Nucleus accumbens (tissue), 56 donors: ENCODE measurements around the gene PTPRT.

Experiments
- DNase-seq, 56 donors: peaks; one replicate each; lab custom pipeline; 2025; lab: John Stamatoyannopoulos, UW

PTPRT gene

DNA sequence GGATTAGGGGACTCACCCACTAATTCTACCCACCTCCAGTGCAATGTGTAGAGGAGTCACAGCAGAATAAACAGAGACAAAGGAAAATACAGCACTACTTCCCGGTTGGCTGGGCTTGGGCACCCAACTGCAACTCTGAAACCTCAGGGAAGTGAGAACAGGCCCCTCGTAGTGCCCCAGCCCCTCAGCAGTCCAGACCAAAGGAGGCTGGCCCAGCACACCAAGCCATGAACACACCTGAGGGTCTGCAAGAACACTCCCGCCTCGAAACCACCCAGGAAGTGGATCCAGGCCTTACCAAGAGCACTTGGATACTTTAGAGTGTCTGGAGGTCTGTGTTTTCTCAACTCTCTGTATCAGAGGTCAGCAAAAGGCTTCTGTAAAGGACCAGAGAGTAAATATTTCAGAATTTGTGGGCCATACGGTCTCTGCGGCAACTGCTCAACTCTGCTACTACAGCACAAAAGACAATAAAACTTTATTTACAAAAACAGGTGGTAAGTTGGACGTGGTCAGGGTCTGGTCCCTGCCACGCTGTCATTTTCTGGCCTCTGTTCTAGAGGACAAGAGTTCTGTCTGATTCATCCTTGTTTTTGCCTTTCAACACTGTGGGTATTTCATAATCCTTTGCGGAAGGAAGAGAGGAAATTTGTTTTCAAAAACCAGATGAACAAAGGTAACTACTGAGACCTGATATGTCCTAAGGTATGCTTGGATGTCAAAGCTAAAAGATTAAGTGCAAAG, 154.6 kb downstream of the PTPRT start:
- DNase-seq: no peak

DNA sequence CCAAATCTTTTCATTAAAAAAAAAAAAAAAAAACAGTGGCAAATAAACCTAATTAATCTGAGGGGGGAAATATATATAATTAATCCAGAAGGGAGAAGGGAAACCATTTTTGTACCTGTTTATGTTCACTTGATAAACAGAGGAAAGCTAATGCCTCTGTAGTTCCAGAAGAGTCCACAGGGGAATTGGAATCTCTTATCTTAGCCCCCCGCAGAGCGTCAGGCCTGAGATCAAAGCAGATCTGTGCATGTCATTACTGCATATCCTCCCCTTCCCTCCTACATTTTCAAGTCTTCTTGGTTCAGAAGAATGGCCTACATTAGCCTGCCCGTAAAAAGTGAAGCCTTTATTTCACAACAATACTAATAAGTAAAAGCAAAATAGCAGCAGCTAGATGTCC, 157.2 kb downstream of the PTPRT start:
- DNase-seq: no peak

DNA sequence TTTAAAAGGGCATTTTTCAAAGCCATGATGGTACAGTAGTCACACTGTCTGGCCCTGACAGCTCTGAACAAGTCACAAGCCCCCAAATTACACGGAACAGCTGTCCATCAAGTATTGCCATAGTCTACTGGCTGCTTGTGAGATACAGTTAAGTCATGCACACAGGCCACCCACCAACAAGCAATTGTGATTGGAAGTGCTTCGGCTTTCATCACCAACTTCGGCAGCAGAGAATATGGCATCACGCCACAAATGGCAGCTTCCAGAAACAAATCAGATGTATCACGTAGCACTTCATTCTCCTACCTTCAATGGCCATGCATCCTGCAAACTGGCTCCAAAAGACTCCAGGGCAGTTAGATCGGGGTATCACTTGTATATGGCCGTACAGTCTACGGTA, 160.5 kb downstream of the PTPRT start:
- no peak for DNase-seq

DNA sequence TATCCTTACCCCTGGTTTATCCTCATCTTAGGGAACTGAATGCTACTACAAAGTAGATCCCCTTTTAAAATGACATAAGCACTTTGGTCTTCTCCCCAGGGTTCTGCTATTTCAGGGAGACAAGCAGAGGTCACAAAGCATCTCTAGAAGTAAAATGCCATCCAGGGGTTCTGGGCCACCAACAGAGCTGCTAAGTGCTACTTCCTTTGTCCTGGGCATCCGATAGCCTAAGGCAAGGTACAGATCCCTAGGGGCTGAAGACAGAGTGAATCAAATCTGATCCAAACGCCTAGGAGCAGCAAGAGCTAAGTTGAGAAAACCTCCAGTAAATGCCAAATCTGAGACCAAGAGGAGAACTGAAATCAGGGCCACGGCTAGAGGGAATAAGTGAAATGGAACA, 161.2 kb downstream of the PTPRT start:
- no peak for DNase-seq

DNA sequence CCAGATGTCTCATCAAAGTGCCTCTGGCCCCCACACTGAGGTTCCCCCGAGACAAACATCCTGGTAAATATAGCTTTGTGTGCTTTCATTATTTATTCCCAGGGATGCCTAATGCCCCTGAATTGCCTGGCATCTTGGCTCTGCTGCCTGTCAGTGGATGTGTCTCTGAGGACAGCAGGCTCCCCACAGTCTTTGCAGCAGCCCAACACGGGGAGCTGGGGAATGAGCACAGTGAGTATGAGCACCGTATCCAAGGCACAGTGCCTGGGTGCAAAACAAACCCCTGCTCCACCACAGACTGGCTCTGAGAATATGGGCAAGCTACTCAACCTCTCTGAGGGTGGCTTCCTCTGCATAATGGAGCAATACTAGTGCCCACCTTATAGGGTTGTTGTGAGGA, 165.9 kb downstream of the PTPRT start:
- DNase-seq: no peak

DNA sequence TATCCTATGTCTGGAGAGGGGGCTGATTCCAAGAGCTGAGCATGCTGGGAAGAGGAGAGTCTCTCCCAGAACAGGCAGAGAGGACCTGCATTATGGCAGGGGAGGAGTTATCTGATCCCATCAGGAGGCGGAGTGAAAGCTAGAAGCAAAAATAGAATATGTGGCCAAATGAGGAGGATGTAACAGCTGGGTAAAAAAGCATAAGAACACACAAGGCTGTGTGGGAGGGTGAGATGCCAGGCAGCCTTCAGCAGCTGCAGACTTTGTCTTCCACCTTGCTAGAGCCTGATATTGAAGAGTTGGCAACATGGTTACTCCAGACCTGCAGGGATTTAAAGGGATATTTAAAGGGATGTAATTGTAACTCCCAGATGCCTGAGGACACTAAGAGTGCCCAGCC, 167.1 kb downstream of the PTPRT start:
- DNase-seq: no peak

DNA sequence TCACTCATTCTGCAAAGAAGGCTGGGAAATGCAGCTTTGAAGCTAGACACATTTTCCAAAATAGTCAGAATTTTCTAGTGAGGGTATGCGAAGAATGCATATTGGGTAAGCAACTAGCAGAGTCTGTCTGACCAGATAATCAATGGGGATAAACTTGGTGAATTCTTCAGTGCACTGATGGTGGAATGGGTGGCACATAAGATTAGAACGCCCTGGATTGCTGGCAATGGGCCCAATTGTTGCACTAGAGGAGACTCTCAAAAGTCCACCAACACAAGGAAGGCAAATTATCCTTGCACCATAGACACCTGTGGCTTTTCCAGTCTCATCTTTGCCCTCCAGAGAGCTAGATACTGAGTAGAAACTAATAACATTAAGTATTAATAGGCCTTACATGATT, 167.6 kb downstream of the PTPRT start:
- no peak for DNase-seq

DNA sequence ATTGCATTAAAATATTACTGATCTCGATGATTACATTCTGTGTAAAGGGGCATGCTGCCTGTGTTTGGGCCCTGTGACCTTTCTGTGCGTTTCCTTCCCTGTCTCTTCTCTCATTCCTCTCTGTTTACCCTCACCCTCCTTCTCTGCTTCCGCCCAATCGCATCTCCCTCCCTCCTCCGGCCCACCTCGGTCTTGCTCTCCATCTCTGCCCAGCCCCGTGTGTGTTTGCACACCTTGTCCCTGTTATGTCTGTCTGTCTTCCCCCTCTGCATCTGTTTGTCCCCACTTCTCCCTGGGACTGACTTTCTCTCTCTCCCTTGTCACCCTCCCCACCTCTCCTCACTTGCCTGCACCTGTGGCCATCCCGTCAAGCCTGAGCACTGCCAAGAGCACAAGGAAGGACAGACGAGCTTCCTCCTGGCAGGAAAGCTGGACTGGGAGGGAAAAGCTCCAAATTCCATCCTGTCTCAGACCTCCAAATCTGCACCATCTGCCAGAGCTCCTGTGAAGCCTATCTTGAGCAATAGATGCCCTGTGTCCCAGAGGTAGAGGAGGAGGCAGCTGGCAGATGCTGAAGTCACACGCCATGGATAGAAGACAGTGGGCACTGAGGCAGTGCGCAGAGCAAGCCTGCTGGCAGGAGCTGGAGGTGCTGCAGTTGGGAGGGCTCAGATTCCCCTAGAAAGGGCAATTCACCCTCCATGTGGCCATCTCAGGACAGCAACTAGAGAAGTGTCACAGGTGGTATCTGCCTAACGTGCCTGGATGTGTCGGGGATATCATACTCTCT, 172.3 kb downstream of the PTPRT start:
- no peak for DNase-seq

DNA sequence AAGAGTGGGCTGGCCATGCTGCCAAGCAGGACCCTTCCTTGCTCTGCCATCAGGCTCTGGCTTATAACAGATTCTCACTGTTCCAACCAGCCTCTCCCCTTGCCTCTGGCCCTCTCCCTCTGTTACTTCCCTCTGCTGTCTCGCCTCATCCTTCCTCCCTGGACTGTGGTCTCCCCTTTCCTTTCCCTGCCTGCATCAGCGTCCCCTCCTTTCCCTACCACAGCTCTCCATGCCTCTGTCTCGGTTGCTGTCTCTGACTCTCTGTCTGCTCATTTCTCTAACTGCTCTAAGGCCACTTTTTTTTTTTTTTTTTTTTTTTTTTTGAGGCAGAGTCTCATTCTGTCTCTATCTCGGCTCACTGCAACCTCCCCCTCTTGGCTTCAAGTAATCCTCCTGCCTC, 173.4 kb downstream of the PTPRT start:
- DNase-seq: no peak

DNA sequence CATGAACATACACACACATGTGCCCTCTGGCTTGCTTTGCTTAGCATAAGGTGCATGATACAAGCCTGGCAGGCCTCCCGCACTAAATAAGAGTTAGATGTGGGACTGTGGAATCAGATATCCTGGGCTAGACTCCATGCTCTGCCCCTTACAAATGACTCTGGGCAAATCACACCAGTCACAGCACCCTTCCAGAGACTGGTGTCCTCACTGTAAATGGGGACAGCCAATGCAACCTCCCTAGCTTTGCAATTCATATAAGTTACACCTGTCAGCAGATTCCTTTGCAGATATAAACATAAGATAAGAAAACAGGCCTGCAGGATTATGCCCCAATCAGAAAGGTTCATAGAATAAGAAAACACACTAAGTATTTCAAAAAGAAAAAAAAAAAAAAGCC, 174.1 kb downstream of the PTPRT start:
- no peak for DNase-seq

DNA sequence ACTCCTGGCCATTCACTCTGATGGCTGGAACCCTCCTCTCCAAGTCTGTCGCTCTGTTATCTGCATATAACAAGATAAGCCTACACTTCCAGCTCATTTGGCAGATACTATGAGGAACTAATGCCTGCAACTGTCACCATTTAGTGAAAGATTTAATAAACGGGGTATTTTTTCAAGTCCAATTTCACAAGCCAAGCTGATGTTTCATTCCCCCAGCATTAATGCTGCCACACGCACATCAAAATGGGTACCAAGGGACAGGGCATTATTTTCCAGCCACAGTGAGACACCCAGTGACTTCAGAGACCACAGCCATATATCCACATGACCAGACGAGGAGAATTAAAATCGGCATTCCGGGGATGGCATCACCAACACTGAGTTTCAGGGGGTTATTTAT, 175.5 kb downstream of the PTPRT start:
- no peak for DNase-seq

DNA sequence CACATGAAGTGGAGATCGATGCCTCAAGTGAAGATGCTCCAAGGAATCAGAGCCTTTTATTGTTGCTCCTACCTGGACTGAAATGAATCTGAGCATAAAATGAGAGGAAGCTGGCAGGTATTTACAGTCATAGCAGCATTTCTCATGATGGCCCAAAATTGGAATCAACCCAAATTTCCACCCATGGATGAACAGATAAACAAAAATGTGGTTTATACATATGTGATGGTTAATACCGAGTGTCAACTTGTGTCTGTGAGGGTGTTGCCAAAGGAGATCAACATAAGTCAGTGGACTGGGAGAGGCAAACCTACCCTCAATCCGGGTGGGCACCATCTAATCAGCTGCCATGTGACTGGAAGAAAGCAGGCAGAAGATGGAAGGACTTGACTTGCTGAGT, 178.2 kb downstream of the PTPRT start:
- no peak for DNase-seq

DNA sequence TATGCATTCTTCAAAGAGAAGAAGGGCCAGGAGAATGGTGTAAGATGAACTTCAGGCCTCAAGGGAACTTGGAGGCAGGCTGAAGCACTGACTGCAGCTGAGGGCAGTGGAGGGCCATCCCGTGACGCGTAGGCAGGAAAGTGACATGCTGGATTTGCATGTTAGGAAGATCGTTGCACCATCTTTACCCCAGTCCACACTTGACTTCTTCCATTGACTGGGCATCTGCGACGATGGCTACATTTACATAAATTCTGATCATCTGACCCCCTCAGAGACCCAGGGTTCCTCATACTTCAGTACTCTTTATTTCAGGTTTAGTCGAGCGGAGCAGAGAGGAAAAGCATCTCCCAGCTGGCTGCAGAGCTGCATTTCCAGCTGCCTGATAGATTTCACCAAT, 180.2 kb downstream of the PTPRT start:
- DNase-seq: no peak

DNA sequence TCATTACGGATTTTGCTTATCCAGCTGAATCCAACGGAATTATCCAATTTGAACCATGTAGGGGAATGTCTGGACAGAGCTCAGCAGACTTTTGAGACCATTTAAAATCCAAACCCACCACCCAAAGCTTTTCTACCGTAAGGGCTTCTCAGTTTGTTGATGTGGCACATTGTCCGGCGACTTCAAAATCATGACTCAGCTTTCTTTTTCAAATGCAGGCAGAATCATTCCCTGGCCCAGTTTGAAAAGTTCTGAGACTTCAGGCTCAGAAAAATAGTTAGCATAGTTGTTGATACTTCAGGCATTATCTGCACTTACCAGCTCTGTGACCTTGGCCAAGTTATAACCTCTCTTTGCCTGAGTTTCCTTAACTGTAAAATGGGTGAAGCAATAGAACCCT, 182.2 kb downstream of the PTPRT start:
- no peak for DNase-seq

DNA sequence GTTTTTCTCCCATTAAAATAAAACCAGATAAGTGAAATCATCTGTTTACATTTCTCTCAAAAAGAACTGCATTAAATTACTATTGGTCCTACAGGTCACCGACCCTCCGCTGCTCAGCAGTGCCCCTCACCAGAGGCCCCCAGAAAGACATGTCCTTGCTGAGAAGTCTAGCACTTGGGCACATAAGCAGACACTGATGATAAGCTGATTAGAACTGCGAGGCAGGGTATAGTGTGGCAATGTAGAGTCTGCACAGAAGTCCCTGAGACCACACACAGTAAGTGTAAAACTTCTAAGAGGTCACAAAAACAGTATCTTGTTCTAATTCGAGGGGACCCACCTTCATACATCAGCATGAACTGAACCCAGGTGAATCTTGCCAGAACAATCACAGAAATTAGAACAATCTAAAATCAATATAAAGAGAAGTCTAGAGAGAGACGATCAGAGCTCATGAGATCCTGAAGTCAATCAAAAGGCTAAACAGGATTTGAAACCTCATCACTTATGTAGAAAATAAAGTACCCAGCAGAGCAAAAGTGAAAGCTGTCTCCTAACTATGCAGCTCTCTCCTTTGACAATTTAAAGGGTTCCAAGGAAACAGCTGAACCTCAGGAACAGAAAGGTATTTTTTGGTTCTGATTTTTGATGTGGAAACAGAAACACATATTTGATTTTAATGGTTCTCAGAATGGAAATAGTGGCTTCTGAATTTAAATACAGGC, 182.9 kb downstream of the PTPRT start:
- no peak for DNase-seq

DNA sequence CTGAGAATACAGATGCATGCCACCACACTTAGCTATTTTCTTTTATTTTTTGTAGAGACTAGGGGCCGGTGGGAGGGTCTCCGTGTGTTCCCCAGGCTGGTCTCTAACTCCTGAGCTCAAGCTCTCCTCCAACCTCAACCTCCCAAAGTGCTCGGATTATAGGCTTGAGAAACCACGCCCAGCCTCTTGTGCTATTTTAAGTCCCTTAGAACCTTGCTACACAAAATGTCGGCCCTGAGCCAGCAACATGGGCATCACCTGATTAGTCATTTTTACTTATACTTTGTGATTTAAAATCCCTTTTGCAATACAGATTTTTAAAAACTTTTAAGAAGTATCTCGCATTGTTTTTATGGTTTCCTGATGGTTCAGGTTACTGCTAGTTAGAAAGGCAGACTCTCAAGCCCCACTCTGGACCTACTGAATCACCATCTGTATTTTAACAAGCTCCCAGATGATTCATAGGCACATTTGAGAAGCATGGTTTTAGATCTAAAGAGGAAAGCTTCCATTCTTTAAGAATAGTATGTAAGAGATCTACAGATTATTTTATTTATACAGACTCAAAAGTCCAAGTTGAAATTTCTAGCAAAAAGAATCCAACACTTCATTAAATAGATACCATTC, 186.3 kb downstream of the PTPRT start:
- DNase-seq: no peak

DNA sequence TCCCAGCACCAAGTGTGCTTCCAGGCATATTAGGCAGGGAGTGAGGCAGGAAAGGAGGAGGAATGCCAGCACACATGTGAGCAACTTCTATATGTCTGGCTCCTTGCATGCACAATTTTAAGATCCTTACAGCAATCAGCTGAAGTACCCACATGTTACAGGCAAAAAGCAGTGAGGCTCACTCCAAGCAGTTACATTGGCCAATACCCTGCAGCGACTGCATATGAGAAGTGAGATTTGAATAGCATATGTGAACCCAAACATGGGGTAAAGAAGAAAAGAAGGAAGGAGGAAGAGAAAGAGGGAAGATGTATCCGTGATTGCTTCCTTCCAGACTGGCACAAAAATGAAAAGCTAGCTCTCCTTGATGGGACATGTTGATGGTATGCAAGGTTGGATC, 193.6 kb downstream of the PTPRT start:
- DNase-seq: no peak

DNA sequence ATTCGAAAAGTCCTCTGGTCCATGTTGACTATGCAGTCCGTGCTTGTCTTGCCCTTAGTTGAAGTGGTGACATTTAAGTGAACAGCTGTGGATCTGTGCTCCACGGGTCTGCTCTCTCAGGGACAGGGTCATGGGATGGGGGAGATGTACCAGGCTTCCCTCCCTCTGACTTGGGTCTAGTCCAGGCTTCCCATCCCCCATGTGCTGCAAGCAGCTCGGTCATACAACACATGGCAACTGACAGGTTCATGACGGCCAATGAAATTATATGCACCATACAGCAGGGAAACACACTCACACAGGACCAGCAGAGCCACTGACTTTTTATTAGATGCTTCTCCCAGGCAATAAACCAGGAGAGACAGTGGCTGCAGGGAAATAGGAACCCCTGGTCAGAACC, 201.4 kb downstream of the PTPRT start:
- DNase-seq: no peak

DNA sequence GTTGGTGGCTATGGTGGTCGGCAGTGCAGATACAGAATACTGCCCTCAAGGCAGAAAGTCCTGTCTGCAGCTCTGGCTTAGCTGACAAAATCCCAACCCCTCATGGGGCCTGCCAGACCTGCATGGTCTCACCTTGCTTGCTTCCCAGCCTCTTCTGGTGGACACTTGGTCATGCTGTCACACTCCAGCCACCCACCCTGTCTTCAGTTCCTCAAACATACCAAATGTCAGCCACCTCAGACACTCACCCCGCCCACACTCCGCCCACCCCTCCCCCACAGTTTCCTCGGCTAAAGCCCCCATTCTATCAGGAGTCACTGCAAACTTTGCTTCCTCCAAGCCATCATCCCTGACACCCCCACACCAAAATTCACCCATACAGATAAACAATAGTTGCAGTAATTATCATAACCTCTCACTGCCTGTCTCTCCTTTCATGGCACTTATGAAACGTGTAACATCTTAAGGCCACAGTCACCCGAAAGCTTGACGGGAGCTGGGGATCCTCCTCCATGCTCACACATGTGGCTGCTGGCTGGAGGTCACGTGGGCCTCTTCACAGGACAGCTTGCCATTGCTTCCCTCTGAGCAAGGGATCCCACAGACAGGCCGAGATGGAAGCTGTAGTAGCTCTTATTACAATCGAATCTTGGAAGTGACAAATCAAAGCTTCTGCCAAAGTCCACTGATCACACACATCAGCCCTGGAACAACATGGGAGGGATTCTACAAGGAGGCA, 202.2 kb downstream of the PTPRT start:
- no peak for DNase-seq

DNA sequence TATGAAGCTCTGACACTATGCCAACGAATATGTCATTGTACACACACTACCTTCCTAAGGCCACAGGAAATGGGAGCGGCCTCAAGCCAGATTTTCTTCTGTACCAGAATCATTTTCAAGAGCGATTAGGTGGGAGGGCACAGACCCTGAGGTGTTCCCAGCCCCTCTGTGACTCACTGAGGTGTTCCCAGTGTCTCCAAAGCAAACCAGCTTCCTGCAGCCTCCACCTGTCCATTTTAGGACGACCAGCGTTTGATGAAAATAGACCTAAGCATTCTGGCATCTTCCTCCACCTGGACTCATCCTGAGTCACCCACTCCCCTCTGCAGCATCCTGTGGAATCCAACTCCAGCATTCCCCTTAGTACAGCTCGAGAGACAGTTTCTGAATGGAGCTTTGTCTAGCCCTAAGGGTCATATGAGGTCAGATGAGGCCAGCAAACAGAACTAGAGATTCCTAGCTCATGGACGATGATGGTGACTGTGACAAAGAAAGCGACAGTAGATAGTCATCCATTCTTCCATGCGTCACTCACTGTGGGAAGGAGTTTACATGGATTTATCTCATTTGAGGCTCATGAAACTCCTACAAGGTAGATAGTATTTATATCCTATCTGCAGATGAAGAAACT, 203.4 kb downstream of the PTPRT start:
- no peak for DNase-seq
